Activated CD4-positive, alpha-beta T cell treated with anti-CD3 and anti-CD28 coated beads, Interleukin-2, Interleukin-6, amounts not matched to agents 100 ng/mL and 50 ng/mL, durations not matched to agents 16 hours and 8 hours (primary cell): ENCODE results near the gene FNDC11.

ENCODE experiments used
- DNase-seq: peaks from one replicate; pipeline ENCODE4 v3.0.0-alpha.2; 2020

Gene FNDC11

GRCh38 chr20:63525971-63526370 lies 28.0 kb upstream of the FNDC11 start:
- no peak for DNase-seq

DNA sequence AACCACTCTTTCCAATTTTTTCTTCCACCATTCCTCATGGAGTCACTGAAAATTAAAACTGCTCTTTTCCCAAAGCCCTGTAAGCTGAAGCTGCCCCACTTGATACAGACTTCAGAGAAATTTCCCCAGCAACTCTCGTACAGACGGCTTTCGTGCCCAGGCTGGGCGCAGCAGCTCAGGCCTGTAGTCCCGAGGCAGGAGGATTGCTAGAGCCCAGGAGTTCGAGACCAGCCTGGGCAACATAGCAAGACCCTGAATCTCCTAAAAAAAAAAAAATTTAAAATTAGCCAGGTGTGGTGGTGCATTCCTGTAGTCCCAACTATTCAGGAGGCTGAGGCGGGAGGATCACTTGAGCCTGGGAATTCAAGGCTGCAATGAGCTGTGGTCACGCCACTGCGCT lies 26.8 kb upstream of the FNDC11 start:
- DNase-seq = no peak

DNA sequence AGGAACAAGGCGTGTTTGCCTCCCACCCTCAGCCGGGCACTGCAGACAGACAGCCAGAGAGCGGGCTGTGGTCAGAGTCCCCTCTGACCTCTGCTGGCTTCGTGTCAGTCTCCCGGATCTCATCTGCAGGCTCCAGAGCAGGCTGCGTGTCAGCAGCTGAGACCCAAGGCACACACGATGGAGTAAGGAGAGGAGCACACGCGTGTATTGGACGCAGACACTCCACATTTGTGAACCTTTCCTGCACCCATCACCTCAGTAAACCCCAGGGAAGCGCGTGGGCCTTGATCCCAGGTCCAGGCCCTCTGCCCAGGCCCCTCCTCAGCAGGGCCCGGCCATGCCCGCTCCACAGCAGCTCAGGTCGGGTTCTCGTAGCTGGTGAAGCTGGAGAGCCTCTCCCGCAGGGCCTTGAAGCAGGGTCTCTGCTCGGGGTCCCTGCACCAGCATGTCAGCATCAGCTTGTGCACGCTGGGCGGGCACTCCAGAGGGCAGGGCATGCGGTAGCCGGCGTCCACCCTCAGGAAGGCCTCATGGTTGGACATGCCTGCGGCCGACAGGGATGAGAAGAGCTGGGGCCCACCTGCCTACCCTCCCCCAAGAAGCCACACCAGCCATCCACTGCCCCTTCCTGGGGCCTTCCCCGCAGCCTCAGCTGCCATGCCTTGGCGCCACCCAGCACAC lies 24.6 kb upstream of the FNDC11 start:
- DNase-seq = no peak

DNA sequence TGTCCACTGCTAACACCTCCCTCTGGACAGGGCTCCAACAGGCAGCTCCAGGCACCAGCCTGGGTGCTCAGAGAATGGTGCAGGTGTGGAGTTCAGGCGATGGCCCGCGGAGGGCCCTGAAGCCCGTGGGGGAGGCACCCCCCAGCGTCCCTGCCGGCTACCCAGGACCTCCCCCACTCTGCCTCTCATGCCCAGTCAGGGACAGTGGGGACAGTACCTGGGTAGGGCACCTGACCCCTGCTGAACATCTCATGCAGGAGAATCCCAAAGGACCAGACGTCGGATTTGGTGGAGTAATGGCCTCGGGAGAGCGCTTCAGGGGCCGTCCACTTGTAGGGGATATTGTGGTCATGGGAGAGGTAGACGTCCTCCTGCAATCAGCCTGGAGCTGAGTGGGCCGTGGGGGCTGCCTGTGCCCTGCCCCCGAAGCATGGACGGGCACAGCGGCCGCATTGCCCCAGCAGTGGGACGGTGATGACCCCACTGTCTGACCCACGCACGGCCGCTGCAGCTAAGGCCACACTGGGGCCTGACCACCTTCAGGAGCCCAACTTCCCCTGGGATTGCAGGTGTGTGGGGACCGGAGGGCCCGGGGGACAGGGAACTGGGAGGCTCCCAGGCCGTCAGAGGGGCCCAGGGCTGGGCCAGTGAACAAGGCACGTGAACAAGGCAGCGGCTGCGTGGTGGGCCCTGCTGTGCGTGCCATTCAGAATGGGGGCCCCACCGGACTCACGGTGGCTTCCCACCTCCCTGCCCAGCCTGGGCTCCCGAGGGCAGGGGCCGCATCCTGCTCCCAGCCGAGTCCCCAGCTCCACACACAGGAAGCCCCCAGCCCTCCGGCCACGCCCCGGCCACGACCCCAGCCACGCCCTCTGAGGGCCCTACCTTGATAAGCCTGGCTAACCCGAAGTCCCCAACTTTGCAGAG lies 23.8 kb upstream of the FNDC11 start:
- DNase-seq = no peak

GRCh38 chr20:63530788-63531160 lies 23.2 kb upstream of the FNDC11 start:
- no peak for DNase-seq

- DNase-seq = no peak
Observed at GRCh38 chr20:63531686-63532448, 22.1 kb upstream of the FNDC11 start.

GRCh38 chr20:63532449-63532971 lies 21.4 kb upstream of the FNDC11 start:
- no peak for DNase-seq

DNA sequence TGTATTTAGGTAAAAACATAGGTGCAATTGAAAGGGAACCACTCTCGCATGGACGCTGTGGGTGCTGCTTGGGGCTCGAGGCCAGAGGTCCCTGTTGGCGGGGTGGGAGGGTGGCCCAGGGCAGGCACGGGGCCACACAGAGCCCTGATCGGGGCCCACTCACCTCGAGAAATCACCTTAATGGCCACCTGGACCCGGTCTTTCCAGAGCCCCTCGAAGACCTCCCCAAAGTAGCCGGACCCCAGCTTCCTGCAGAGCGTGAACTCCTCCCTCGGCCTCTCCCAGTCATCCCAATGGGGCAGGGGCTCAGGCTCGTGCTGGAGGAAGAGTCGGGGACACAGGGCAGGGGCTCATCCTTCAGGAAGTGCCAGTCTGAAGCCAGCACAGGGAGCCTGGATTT lies 20.6 kb upstream of the FNDC11 start:
- no peak for DNase-seq

GRCh38 chr20:63533871-63534393 lies 20.0 kb upstream of the FNDC11 start:
- DNase-seq = no peak

DNA sequence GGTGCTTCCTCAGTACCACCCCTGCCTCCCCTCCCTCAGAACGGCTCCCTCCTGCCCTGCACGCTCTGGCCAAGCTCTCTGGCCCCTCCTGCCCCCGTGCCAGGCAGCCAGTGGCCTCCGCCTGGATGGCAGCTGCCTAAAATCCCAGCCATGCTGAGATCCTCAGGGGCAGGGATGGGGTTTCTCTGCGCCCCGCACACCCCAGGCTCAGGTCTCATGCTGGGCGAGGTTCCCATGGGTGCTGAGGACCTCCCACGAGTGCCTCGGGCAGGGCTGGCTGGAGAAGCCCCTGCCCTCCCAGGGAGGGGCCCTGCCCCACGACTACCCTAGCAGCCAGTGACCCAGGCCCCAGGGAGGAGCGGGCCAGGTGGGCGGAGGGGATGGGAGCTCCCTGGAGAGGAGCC lies 19.5 kb upstream of the FNDC11 start:
- DNase-seq = no peak

DNA sequence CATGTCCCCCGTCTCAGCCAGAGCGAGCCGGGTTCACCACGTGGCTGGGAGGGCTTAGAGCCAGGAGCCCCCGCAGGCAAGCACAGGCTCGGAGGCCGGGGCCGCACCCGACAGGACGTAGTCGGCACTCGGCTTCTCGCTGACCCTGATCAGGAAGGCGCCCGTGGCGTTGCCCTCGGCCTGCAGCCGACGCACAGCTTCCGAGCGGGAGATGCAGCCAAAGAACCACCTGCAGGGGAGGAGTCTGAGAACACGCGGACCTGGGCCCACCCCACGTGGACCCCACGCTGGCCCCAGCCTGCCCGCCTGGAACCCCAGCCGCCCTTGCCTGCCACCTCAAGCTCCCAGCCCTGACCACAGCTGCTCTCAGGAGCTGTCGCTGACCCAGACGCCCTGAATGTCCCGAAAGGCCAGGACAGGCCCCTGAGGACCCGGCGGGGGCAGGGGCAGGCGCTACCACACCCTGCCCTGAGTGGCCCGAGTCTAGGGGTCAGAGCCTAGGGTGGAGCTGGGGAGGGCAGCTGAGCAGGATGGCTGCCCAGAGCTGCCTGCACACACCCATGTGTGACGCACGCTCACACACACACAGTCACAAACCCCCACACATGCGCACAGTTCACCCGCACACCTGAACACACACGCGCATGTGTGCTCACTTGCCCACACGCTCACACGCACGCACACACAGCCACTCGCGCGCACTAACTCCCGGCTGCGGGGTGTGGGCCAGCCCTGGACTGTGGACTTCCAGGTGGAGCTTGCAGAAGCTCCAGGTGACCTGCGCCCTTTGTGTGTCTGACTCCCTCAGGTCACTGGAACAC lies 18.9 kb upstream of the FNDC11 start:
- DNase-seq = no peak

- DNase-seq = no peak
Observed at GRCh38 chr20:63536241-63536977, 17.6 kb upstream of the FNDC11 start.

- DNase-seq = peak; percentile 56
Observed at GRCh38 chr20:63536997-63537524, 16.9 kb upstream of the FNDC11 start, which contains the start of gene PTK6. Gene PTK6, minus strand, starts transcription at chr20:63537376. Its CDS starts 62 bp downstream, at chr20:63537314.

GRCh38 chr20:63537525-63538203 lies 16.3 kb upstream of the FNDC11 start:
- DNase-seq = peak; percentile 98

DNA sequence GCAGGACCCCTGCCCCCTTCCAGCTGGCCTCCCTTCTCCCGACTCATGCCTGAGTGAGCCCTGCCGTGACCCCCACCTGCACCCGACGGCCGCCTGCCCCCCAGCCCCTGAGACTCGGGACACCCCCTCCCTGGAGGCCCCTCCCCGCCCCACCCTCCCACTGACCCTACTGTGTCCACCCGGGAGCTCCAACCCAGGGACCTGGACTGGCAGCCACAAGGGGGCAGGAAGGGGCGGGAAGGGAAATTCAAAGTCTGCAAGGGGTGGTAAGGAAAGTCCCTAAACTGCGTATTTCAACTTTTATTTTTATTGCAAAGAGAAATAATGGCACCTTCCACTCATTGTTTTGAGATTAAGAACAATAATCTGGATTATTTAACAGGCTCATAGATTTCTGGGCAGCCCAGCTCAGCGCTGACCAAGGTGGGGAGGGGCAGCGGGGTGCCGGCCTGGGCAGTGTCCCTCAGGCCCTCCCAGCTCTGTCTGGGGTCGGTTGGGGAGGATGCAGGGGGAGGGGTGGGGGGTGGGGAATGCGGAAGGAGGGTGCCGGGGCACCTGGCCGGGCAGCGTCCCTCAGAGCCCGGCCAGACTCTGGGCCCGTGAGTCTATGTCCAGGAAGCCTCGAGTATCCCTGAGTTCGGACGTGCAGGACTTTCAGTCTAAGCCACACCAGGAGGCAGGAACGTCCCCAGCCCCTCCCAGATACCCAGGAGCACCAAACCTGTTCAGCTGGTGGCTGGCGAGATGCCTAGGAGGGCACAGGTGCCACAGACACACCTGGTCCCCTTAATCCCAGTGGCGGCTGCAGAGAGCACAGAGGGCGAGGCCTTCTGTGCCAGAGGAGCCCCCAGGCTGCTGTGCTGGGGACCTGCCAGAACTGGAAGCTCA lies 15.5 kb upstream of the FNDC11 start:
- DNase-seq = peak; percentile 32

GRCh38 chr20:63539092-63539430 lies 14.9 kb upstream of the FNDC11 start:
- DNase-seq = no peak

DNA sequence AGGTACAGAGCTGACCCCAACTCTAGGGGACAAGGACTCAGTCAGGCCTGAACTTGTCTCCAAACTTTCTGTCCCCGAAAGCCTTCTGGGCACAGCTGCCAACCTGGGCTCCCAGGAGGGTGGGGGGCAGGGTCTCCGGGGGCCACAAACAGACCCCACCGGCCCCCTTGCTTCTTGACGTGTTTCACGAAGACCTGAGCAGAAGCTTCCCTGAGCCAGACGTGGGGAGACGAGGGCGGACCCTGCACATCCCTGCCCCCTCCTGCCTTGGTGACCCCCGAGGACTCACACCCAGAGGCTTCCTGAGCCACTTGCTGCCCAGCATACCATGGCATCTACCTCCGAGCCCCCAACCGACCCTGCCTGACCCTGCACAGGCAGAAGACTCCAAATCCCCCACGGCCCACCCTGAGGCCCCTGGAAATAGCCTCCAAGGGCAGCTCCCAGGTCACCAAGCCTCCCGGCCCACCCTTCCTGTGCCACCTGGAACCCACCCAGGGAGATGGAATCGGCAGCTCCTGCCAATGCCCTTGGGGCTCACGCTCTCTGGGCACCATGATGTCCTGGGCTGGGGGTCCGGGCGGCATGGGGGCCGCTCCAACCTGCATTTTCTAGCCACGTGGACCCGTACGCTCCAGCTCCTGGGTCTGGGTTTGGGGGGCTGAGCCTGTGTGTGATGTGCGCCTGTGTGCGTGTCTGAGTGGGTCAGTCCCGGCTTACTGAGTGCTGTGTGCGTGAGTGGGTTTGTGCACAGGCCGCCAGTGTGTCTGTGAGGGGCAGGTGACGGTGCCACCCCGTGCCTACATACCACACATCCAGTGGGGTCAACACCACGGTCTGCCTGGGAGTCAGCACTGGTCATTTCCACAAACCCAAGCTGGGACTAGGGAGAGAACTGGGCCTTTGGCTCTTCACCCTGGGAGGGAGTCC lies 14.3 kb upstream of the FNDC11 start:
- DNase-seq = no peak
